ACHN (cell line): Measurements from ENCODE around the gene ITPR3.
"Not testable (repeated sequence)": the region's sequence is repeated elsewhere in the genome, so short reads cannot be mapped to it uniquely, and the experiment has no call there.

Source experiments
- DNase-seq: peaks from one replicate; pipeline ENCODE4 v3.0.0-alpha.2; 2015
- in situ Hi-C: cut with HindIII; loops from 2 replicates; pipeline ENCODE4 v1.10.0; 2017; ENCODE audit warnings: low sequenced_read_pairs, low pct_ligation_motif_present, low pct_unique_long_range_greater_than_20kb

The ITPR3 gene

DNA sequence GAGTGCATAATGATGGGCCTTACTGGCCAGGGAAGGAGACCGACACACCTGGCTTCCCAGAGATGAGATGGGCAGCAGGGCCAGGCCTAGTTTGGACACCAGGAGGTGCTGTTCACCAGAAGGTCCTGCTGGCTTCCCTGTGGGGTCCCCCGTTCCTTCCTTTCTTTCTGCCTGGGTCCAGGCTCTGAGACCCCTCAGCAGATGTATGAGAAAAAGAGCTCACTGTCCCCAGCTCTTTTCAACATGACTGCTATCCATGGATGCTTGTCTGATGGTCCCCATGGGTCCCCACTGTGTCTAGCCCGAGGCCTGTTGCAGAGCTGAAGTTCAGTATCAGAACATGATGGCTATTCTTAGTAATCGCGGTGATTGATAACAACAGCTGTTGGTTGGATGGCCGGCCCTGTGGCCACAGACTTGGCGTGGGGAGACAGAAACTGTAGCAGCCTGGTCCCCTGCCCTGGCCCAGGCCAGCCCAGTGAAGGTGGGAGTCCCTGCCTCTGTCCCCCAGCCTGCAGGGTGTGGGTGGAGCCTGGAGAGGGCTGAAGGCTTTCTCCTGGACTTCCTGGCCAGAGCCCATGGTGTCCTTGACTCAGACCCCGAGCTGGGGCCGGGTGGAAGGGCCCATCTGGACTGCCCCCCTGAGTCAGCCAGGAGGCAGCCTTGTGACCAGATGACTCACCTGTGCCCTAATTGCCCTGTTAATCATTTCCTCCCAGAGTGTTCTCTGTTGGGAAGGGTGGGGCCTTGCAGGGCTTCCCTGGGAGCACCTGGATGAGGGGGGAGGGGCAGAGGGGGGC lies 31.2 kb upstream of the ITPR3 start:
- DNase-seq = peak; percentile 95
- in situ Hi-C loops = no loop called here

DNA sequence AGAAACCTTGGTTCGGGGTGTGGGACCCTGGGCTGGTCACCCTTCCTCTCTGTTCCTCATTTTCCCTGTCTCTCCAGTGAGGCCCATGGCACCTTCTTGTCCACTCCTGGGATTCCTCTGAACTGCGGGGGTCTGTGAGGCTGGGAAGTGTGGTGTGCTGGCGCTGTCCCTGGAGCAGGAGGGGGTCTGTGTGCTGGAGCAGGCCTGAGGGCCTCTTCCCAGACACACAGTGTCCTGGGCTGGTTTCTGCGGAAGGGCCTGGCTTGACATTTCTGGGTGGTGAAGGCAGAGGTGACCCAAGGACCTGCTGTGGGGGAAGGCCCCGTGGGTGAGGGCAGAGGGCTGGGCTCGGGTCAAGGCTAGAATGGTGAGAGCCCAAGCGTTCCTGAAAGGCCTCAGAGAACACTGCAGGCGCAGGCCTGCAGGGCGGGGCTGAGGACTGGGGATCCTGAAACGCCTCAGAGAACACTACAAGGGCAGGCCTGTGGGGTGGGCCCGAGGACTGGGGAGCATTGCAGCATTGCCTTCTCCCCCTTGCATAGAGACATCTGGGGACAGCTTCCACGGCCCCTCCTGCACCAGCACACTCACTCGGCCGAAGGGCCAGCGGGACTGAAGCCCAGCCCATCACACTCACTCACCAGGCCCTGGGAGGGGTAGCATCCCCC lies 30.5 kb upstream of the ITPR3 start:
- peak; percentile 78 for DNase-seq
- in situ Hi-C loops = no loop called here

DNA sequence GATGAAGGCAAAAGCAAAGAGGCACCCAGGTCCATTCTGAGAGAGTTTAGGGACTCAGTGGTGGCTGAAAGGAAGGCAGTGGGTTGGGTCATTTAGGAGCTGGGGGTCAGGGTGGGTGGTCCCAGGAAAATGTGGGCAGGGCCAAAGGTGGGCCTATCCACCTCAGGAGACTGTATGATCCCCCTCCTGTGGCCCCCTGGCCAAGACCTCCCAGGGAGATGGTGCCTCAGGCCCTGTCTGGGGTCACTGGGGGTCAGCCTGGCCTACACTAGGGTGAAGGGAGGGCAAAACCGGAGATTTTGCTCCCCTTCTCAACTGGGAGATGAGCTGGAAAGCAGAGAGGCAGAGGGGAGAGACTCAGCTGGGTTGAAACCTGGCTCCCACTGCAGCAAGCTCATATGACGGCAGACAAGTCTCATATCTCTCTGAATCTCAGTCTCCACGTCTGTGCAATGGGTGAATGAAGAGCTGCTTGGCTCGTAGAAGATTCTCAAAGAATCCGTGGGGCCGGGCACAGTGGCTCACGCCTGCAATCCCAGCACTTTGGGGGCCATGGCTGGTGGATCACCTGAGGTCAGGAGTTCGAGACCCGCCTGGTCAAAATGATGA lies 29.6 kb upstream of the ITPR3 start:
- DNase-seq = no peak
- in situ Hi-C loops = no loop called here

DNA sequence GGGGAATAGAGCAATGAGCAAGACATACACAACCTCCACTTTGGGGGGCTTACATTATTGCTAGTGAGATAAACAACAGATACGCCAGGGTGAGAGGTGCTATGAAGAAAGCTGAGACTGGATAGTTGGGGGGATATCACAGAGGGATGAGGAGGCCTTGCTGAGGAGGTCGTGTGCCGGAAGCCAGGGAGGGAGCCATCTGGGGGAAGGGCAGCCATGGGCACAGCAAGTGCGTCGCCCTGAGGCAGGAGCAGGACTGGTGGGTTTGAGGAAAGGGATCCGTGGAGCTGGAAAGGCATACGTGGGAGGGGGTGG lies 28.9 kb upstream of the ITPR3 start:
- DNase-seq = no peak
- in situ Hi-C loops = no loop called here

DNA sequence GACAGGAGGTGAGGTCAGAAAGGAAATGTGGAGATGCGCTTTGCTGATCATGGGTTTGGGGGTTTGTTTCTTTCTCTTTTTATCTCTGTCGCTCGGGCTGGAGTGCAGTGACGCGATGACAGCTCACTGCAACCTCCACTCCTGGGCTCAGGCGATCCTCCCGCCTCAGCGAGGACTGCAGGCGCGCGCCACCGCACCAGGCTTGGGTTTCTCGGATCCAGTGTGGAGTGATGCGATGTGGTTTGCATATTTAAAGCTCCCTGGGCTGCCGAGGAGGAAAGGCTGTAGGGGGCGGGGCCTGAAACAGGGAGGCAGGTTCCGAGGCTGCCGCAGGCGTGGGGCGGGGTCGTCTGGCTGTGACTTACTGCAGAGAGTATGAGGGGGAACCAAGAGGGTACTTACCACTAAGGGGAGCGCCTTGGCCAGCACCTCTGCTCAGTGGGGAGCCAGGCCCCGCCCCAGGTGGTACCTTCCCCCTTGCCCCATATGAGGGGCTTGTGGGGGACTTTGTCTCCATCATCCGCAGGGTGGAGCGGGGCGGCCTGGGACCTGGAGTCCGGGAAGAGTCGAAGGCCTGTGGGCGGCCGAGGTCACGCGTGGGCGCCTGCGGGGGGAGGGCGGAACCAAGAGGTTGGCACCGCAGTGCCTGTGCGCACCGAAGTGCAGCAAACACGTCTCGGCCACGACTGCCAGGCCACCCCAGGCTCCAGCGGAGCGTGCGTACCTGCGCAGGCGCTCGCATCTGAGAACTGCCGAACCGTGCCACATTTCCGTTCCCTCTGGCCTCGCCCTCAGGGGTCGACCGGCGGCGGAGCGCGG lies 28.3 kb upstream of the ITPR3 start:
- peak; percentile 71 for DNase-seq
- in situ Hi-C loops = no loop called here

DNA sequence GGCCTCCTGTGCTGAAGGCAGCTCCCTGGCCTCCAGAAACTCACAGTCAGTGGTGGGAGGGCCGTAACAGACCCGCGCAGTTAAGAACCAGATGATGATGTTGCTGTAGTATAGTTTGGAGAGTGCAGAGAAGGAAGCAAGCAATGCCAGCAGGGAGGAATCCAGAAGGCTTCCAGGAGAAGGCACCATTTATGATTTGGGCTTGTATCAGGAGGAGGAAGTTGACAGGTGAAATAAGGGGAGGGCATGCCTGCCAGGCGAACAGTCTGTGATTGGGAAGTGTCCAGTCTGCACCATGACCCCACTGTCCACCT lies 27.8 kb upstream of the ITPR3 start:
- in situ Hi-C loops = no loop called here
- DNase-seq = no peak

DNA sequence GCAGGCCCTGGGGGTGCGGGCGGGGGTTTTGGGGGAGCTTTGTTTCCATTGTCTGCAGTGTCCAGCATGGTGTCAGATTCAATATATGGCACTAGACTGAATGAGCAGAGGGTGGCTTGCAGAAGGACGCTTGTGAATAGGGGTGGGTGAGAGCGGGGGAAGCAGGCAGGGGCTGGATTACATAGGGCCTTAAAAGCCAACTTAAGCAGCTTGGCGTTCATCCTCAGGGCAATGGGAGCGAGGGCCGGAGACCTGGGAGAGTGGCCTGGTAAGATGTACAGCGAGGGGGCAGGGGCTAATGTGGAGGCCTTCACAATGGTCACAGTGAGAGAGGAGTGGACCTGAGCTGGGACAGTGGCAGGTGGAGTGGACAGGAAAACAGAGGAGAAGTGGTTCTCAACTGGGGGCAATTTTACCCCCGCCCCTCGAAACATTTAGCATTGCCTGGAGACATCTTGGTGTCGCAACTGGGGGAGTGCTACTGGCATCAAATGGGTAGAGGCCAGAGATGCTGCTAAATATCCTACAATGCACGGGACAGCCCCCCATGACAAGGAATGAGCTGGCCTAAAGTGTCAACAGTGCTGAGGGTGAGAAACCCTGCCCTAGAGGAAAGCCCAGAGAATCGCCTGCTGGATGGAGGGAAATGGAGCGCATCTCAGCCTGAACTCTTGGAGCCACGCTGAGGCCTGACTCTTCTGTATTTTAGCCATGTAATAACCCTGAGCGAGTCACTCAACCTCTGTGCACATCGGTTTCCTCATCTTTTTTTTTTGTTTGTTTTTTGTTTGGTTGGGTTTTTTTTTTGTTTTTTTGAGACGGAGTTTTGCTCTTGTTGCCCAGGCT lies 25.9 kb upstream of the ITPR3 start:
- DNase-seq = peak; percentile 24
- in situ Hi-C loops = no loop called here

DNA sequence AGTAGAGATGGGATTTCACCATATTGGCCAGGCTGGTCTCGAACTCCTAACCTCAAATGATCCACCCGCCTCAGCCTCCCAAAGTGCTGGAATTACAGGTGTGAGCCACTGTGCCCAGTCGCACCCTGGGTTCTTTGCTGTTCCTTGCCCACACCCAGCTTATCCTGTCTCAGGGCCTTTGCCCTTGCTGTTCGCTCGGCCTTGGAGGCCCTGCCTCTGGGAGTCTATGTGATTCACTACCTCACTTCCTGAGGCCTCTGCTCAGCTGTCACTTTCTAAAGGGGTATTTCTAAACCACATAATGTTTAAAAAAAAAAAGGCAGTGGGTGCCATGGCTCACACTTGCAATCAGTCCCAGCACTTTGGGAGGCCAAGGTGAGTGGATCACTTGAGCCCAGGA lies 24.2 kb upstream of the ITPR3 start:
- in situ Hi-C loops, DNase-seq: not testable (repeated sequence)

DNA sequence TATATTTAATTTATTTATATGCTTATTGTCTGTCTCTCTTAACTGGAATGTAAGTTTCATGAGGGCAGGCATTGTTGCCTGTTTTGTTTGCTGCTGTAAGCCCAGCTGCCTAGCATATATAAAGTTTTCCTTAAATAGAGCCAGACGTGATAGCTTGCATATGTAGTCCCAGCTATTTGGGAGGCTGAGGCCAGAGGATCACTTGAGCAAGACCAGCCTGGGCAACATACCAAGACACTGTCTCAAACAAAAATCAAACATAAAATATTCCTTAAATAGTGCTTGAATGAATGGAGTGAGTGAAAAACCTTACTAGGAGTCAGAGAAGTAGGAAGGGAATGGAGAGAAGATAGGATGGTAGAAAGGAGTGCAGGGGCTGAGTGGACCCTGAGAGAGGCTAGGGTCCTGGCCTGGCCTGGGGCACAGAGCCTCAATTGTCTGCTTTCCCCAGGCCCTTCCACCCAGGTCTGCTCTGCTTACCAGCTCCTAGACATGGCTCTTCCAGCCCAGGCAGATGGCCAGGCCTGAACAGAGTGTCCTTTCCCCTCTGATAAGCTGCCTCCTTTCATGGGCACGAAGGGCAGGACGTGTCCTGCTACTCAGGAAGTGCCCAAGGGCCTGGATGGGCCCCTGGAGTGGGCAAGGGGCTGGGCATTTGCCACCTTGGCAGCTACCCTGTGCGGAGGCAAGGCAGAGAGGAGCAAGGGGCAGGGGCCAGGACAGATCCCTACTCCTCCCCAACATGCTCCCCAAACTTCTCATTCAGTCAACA lies 23.4 kb upstream of the ITPR3 start:
- in situ Hi-C loops = no loop called here
- no peak for DNase-seq

DNA sequence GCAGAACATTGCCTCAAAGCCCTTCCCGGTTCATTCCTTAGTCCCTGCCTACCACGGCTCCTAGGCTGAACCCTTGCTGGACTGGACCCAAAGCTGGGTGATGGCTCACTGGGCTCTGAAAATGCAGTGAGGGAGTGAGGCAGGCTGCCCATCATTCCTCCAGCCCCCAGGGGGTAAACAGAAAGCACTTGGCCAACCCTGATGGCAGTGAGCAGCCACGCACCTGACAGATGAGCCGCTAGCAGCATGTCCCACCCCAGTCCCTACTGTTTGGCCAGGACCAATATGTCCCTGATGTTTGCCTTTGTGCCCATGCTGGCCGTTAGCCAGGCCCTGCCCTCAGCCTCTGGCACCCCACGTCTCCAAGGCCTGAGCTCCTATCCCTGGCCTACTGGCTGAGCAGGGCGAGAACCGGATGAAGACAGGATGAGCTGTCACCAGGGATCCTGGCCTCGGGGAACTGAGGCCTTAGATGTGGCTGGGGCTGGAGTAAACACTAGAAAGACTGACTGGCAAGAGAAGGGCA lies 21.6 kb upstream of the ITPR3 start:
- peak; percentile 95 for DNase-seq

DNA sequence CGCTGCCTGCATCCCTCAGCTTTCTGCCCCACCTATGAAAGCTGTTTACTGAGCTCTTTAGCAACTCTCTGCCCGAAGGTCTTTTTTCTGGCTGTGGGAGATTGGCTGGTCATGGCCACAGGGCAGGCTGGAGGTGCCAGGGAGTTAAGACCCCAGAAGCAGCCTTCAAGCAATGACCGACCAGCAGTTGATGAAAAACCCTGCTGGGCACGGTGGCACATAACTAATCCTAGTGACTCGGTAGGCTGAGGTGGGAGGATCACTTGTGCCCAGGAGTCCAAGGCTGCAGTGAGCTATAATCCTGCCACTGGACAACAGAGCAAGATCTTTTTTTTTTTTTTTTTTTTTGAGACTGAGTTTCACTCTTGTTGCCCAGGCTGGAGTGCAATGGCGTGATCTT lies 20.4 kb upstream of the ITPR3 start:
- DNase-seq = no peak
- in situ Hi-C loops = no loop called here

More for the DNA sequence above, 21.6 kb upstream of the ITPR3 start:
- in situ Hi-C loops = no loop called here

DNA sequence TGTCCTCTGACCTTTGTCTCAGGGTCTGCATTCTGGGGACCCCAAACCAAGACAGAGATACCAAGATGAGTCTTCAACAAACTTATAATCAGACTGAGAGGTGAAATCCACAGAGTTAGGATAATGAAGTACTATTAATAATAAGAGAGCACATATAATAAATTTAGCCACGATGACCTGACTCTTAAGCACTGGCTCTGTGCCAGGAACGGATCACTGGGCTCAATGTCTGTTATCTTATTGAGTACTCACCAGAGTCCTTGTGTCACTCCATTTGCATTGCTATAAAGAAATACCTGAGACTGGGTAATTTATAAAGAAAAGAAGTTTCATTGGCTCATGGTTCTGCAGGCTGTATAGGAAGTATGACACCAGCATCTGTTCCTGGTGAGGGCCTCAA lies 18.9 kb upstream of the ITPR3 start:
- in situ Hi-C loops = no loop called here
- DNase-seq = no peak

DNA sequence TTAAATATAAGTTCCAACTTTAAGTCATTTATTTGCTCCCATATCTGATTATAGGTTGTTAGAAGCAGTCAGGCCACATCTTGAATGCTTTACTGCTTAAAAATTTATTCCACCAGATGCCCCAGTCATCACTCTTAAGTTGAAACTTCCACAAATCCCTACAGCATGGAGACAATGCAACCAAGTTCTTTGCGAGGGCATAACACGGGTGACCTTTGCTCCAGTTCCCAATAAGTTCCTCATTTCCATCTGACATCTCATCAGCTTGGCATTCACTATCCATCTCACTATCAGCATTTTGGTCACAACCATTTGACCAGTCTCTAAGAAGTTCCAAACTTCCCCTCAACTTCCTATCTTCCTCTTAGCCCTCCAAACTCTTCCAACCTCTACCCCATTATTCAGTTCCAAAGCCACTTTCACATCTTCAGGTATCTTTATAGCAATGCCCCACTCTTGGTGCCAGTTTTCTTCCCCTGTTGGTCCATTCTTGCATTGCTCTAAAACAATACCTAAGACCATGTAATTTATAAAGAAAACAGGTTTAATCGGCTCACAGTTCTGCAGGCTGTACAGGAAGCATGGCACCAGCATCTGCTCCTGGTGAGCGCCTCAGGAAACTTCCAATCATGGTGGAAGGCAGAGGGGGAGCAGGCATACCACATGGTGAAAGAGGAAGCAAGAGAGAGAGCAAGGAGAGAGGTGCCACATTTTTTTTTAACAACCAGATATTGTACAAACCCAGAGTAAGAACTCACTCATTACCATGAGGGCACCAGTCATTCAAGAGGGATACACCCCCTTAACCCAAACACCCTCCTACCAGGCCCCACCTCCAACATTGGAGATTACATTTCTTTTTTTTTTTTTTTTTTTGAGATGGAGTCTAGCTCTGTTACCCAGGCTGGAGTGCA lies 15.9 kb upstream of the ITPR3 start:
- DNase-seq = no peak
- in situ Hi-C loops = no loop called here

DNA sequence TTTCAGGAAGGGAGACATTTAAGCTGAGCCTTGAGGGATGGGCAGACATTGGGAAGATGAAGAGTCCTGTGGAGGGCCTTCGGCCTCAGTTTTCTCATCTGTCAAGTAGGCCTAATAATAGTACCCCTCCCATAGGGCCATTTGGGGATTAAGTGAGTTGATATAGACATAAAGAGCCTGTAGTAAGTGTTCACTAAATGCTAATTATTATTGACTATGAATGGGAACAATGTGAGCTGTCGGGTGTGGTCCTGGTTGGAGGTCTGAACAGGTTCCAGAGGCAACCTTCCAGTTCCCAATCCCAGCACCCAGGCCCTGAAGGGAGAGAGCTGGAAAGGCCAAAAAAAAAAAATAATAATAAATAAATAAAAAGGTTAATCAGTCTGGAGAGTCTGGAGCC lies 14.5 kb upstream of the ITPR3 start:
- no peak for DNase-seq

DNA sequence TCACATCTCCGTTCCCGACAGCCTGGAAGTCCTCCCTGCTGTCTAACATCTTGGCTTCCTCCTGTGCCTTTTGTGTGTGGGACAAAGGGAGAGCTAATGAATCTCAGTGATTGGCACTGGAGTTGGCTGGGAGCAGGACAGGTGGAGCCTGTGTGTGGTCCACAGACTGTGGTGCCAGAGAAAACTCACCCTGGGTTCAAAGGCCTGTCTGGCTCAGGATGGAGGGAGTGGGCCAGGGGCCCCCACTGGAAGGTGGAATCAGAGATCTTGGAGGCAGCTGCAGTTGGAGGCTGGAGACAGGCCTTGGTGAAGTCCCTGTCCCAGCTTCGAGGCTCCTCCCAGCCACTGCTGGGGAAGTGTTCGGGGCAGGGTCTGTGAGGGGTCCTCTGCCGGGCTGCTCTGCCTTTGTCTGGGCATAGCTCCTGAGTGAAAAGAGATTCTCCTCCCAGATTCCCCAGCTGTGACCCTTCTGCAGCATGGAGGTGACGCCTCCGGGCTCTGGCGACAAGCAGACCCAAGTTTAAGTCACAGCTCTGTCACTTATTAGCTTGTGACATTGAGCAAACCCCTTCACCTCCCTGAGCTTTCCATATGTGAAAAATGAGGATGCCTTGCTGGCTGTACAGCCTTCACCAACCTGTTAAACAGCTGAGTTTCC lies 13.9 kb upstream of the ITPR3 start:
- no peak for DNase-seq
- in situ Hi-C loops = no loop called here

More for the DNA sequence above, 14.5 kb upstream of the ITPR3 start:
- in situ Hi-C loops = no loop called here

DNA sequence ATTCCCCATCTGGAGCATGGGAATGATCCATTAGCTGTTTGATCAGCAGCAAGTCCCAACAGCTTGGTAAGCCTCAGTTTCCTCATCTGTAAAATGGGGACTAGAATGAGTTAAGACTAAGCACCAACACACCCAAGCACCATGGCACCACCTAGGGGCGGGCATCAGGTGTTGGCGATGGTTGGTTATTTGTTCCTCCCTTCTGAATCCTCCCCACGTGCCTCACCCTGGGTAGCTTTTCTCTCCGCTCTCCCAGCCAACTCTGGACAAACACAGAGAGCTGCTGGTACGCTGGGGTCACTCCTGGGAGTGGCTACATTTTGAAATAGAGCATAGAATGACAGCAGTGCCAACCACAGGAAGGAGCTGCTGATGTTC lies 13.3 kb upstream of the ITPR3 start:
- peak; percentile 59 for DNase-seq
- in situ Hi-C loops = no loop called here
